Measurements from ENCODE around the gene RAB23.

GRCh38 chr6:57177545-57178265 lies 44.4 kb downstream of the RAB23 start:
- TF ChIP-seq, protein P1, sequence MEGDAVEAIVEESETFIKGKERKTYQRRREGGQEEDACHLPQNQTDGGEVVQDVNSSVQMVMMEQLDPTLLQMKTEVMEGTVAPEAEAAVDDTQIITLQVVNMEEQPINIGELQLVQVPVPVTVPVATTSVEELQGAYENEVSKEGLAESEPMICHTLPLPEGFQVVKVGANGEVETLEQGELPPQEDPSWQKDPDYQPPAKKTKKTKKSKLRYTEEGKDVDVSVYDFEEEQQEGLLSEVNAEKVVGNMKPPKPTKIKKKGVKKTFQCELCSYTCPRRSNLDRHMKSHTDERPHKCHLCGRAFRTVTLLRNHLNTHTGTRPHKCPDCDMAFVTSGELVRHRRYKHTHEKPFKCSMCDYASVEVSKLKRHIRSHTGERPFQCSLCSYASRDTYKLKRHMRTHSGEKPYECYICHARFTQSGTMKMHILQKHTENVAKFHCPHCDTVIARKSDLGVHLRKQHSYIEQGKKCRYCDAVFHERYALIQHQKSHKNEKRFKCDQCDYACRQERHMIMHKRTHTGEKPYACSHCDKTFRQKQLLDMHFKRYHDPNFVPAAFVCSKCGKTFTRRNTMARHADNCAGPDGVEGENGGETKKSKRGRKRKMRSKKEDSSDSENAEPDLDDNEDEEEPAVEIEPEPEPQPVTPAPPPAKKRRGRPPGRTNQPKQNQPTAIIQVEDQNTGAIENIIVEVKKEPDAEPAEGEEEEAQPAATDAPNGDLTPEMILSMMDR (IDR thresholded peaks at IDR 0.05) = no peak
- TF ChIP-seq POLR2A (IDR thresholded peaks at IDR 0.05) = no peak
